ENCODE results near the gene ATP13A3.

GRCh38 chr3:194374935-194375334 is 111.9 kb downstream of the ATP13A3 start:
- no peak for TF ChIP-seq EP300 (IDR thresholded peaks at IDR 0.05)
- no peak for TF ChIP-seq CTCF (IDR thresholded peaks at IDR 0.05)
- TF ChIP-seq POLR2AphosphoS5 (IDR thresholded peaks at IDR 0.05), result no peak
- no peak for TF ChIP-seq POLR2A (IDR thresholded peaks at IDR 0.05)

Measured in upper lobe of left lung (tissue), 4 donors.